Activated naive CD4-positive, alpha-beta T cell treated with anti-CD3 and anti-CD28 coated beads, Interleukin-2, amount 10 ng/mL, durations not matched to agents 7 days and 5 days (primary cell): Measurements from ENCODE around the gene SEMA4D.

Experiments used
- CTCF ChIA-PET: fragments of 350-600 bp; sonication (Branson Sonifier 250); formaldehyde crosslinking; loops from one replicate; lab custom pipeline; 2021; ENCODE audit warnings: antibody characterized with exemption; lab: Charles Lee
- DNase-seq: peaks from one replicate; pipeline ENCODE4 v3.0.0-alpha.2; 2020
- H3K27ac Mint-ChIP-seq: one replicate; pipeline ENCODE4 v1.8.0; 2021; ENCODE audit warnings: mild to moderate bottlenecking, moderate library complexity, mixed read lengths
- H3K27me3 Mint-ChIP-seq: one replicate; pipeline ENCODE4 v1.8.0; 2021; ENCODE audit warnings: mild to moderate bottlenecking, mixed read lengths
- H3K36me3 Mint-ChIP-seq: one replicate; pipeline ENCODE4 v1.8.0; 2021; ENCODE audit warnings: mixed read lengths
- H3K4me1 Mint-ChIP-seq: one replicate; pipeline ENCODE4 v1.8.0; 2021; ENCODE audit warnings: mixed read lengths
- H3K4me3 Mint-ChIP-seq: one replicate; pipeline ENCODE4 v1.8.0; 2021; ENCODE audit warnings: mild to moderate bottlenecking, moderate library complexity, mixed read lengths
- H3K9me3 Mint-ChIP-seq: one replicate; pipeline ENCODE4 v1.8.0; 2021; ENCODE audit warnings: mixed read lengths

SEMA4D gene

DNA sequence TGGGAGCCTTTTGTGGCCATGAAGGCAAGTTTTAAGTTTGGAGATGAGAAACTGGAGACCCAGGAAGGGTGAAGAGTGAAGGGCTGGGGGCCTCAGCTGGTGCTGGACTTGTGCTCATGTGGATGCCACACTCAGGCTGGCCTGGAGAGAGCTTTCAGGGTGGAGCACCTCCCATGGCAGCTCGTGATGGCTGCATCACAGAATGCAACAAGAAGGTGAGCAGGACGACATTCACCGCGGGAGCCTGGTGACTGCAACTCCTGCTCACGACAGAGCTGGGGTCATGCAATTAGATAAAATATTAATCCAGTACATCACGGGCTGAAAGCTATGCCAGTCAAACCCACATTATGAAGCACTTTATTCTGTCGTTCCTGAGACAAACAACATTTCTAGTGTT lies 59.7 kb downstream of the SEMA4D start:
- no peak for DNase-seq
- CTCF ChIA-PET: interaction anchor here (1.2 to 3.2 kb wide), 2 partner anchors 9 to 111 kb away, joined by 4 to 15 read pairs; no protein-coding TSS in a partner anchor
- no peaks in the 10 kb centered on the region for H3K9me3 Mint-ChIP-seq
- peak overlapping the region; percentile 82 for H3K27ac Mint-ChIP-seq
- no peaks in the 10 kb centered on the region for H3K27me3 Mint-ChIP-seq
- peaks cover 43% of the 10 kb centered on the region for H3K36me3 Mint-ChIP-seq
- no peak overlapping the region for H3K4me3 Mint-ChIP-seq
- H3K4me1 Mint-ChIP-seq: peaks cover 85% of the 10 kb centered on the region

DNA sequence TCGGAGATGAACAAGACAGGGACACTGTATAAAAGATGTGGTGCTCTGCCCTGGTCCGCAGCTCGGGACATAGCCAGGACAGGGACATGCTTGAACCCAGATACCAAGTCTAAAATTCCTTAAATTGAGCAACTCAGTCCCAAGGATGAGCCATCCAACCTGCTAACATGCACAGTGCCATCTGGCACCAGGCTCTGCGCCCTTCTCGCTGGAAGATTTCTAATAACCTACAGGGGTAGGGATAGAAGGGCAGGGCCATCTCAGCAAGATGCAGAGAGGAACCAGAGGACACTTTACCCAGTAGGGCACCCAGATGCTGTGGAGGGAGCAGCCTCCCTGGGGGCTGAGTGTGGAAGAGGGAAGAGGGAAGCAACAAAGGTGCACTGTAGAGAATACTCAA lies 60.1 kb downstream of the SEMA4D start:
- CTCF ChIA-PET: interaction anchor here (1.2 kb wide), 1 partner anchor 111 kb away, joined by 4 read pairs; no protein-coding TSS in a partner anchor
- Mint-ChIP-seq H3K4me1 (peaks cover 81% of the 10 kb centered on the region), H3K27me3 (no peaks in the 10 kb centered on the region), H3K9me3 (no peaks in the 10 kb centered on the region), H3K4me3 (no peak overlapping the region), H3K36me3 (peaks cover 44% of the 10 kb centered on the region), H3K27ac (peak overlapping the region; percentile 82)
- no peak for DNase-seq

DNA sequence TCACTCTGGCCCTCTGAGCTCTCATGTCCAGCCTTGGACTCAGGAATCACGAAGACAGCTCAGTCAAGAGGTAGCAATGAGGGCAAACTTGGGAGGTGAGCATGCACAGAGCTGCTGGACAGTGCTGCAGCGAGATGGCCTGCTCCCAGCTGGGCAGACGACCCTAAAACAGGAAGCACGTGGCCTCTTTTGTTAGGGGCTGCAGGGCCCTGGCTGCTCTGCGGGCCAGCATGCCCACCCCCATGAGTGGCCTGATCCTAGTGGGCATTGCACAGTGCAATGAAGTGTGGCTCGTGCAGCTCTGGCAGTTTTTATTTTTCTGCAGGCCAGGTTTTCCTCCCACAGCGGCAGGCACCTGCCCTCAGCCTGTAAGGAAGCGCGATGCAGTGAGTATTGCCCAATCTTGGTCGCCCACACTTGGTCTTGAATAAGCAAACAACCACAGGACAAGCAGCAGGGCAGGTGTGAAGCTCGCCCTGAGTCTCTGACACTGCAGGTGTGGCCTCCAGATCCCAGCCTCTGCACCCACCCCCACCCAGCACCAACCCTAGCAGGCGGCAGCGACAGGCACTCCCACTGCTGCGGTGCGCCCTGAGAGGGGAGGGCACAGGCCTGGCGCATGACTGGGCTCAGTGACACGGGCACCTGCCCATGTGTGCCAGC lies 60.8 kb downstream of the SEMA4D start:
- H3K4me3 Mint-ChIP-seq: no peak overlapping the region
- CTCF ChIA-PET: interaction anchor here (0.8 kb wide), 1 partner anchor 20 kb away, joined by 3 read pairs; no protein-coding TSS in a partner anchor
- H3K9me3 Mint-ChIP-seq: no peaks in the 10 kb centered on the region
- DNase-seq: peak; percentile 59
- no peaks in the 10 kb centered on the region for H3K27me3 Mint-ChIP-seq
- peak overlapping the region; percentile 82 for H3K27ac Mint-ChIP-seq
- H3K36me3 Mint-ChIP-seq: peaks cover 44% of the 10 kb centered on the region
- peaks cover 75% of the 10 kb centered on the region for H3K4me1 Mint-ChIP-seq

DNA sequence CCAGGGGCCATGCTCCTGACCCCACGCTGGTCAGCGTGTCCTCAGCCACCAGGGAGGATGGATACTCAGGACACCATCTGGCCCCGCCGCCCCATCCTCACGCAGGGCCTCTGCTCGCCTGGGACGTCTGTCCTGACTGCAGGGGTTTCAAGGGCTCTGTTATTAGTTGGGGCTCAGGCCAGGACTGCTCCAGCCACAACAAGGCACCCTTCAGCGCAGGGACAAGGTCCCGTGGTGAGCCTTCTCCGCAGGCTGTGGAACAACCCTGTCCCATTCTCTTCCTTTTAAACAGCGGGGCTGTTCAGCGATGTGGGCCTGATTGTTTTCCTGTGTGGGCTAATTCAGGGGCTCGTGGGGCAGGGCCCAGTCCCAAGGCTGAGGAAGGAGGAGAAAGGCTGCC lies 61.6 kb downstream of the SEMA4D start:
- H3K4me1 Mint-ChIP-seq: peaks cover 70% of the 10 kb centered on the region
- H3K27me3 Mint-ChIP-seq: no peaks in the 10 kb centered on the region
- DNase-seq: no peak
- H3K4me3 Mint-ChIP-seq: no peak overlapping the region
- CTCF ChIA-PET: interaction anchor here (0.8 kb wide), 1 partner anchor 19 kb away, joined by 3 read pairs; no protein-coding TSS in a partner anchor
- peaks cover 46% of the 10 kb centered on the region for H3K36me3 Mint-ChIP-seq
- no peaks in the 10 kb centered on the region for H3K9me3 Mint-ChIP-seq
- H3K27ac Mint-ChIP-seq: peak overlapping the region; percentile 82

DNA sequence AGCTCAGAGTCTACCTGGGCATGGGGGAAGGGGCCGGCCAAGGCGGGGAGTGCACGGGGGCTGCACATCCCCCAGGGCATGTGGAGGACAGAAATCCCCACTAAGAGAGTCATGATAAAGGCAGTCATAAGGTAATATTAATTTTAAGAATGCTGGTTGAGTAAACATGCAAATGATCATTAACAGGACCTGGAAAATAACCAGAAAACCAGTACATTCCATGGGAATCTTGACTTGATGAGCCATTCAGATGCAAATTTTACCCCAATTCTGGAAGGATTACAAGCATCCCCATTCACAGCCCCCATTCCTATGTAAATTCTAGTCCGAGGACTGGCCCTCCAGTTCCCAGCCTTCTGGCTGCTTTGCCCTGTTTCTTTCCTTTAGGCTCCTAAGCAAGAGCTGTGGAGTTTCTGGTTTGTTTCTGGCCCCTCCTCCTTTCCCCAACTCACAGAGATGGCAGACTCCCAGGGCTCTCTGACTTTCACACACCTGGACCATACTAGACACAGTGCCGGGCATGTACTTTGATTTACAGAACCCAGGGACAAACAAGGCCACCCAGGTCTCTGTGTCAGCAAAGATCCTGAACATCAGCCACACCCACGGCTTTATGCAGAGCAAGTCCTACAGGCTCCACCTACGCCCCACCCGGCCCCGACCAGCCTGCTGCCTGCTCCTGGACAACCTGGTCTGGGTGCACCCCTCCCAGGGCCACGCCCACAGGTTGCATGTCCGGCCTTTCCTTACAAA lies 62.7 kb downstream of the SEMA4D start:
- CTCF ChIA-PET: no interaction called here
- no peak overlapping the region for H3K4me3 Mint-ChIP-seq
- no peak for DNase-seq
- H3K4me1 Mint-ChIP-seq: peaks cover 66% of the 10 kb centered on the region
- H3K27ac Mint-ChIP-seq: peak overlapping the region; percentile 42
- H3K36me3 Mint-ChIP-seq: peaks cover 37% of the 10 kb centered on the region
- no peaks in the 10 kb centered on the region for H3K27me3 Mint-ChIP-seq
- no peaks in the 10 kb centered on the region for H3K9me3 Mint-ChIP-seq

DNA sequence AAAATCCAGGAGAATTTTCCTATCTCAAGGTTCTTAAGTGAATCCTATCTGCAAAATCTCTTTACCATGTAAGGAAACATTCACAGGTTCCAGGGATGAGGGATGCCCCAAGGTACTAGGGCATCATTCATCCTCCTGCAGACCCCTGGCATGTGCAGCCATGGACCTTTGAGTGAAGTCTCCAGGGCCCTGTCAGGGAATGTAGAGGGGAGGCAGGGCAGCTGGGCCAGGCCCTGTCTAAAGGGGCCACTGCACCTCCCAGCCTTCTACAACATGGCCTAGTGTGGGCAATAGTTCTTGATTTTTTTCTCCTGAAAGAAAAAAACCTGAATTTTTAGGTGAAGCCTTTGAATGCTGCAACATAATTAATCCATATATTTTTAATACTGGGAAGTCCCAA lies 63.3 kb downstream of the SEMA4D start:
- peaks cover 66% of the 10 kb centered on the region for H3K4me1 Mint-ChIP-seq
- CTCF ChIA-PET: interaction anchor here (1.5 kb wide), 1 partner anchor 24 kb away, joined by 4 read pairs; no protein-coding TSS in a partner anchor

DNA sequence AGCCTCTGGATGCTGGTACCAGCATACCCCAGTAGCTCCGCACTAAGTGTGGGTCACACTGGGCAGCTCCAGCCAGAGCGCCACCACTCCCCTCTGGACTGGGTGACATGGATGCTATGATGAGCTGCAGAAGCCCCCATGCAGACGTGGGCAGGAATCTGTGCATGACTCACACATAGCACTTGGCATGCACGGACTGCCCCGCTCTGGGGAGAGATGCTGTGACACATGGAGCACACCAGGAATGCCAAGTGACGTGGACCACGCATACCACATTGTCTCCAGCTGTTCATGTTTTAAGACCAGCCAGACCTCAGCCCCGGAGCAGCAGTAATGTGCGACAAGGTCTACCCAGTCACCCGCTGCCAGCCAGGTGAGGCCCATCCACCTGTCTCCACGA lies 64.1 kb downstream of the SEMA4D start:
- Mint-ChIP-seq H3K36me3 (peaks cover 41% of the 10 kb centered on the region), H3K27me3 (no peaks in the 10 kb centered on the region), H3K9me3 (no peaks in the 10 kb centered on the region), H3K27ac (no peak overlapping the region), H3K4me3 (no peak overlapping the region), H3K4me1 (peaks cover 67% of the 10 kb centered on the region)
- CTCF ChIA-PET: interaction anchor here (1.4 to 1.5 kb wide), 2 partner anchors 23 to 37 kb away, joined by 3 to 4 read pairs; no protein-coding TSS in a partner anchor
- DNase-seq: no peak

More for the DNA sequence above, 63.3 kb downstream of the SEMA4D start:
- Mint-ChIP-seq H3K36me3 (peaks cover 36% of the 10 kb centered on the region), H3K27ac (peak overlapping the region; percentile 30), H3K27me3 (no peaks in the 10 kb centered on the region), H3K4me3 (no peak overlapping the region), H3K9me3 (no peaks in the 10 kb centered on the region)
- DNase-seq: no peak

DNA sequence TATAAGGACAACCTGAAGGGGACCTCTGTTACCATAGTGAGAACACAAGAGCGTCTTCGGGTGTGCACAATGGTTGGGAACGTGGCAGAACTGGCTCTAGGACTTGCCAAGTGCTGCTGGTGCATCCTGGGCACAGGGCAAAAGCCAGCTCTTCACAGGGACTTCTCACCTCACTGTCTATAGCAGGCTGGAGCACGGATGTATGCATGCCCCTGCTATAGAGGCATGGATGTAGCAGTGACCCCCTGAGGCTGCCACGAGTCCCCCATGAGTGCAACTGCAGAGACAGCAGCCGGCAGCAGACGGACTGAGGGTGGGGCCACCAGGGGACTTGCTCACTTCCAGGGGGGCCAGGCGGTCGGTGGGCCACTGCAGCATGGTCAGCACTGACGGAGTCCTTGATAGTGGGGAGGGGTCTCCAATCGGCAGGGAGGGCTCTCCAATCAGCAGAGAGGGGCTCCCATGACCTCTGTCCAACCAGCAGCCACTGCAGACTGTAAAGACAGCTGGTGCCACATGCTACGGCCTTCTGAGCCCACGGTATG lies 64.9 kb downstream of the SEMA4D start:
- no peak overlapping the region for H3K4me3 Mint-ChIP-seq
- CTCF ChIA-PET: interaction anchor here (1.0 to 1.5 kb wide), 3 partner anchors 23 to 117 kb away, joined by 3 to 4 read pairs (median 3); no protein-coding TSS in a partner anchor
- DNase-seq: no peak
- H3K36me3 Mint-ChIP-seq: peaks cover 38% of the 10 kb centered on the region
- no peak overlapping the region for H3K27ac Mint-ChIP-seq
- H3K27me3 Mint-ChIP-seq: no peaks in the 10 kb centered on the region
- peaks cover 68% of the 10 kb centered on the region for H3K4me1 Mint-ChIP-seq
- H3K9me3 Mint-ChIP-seq: no peaks in the 10 kb centered on the region

DNA sequence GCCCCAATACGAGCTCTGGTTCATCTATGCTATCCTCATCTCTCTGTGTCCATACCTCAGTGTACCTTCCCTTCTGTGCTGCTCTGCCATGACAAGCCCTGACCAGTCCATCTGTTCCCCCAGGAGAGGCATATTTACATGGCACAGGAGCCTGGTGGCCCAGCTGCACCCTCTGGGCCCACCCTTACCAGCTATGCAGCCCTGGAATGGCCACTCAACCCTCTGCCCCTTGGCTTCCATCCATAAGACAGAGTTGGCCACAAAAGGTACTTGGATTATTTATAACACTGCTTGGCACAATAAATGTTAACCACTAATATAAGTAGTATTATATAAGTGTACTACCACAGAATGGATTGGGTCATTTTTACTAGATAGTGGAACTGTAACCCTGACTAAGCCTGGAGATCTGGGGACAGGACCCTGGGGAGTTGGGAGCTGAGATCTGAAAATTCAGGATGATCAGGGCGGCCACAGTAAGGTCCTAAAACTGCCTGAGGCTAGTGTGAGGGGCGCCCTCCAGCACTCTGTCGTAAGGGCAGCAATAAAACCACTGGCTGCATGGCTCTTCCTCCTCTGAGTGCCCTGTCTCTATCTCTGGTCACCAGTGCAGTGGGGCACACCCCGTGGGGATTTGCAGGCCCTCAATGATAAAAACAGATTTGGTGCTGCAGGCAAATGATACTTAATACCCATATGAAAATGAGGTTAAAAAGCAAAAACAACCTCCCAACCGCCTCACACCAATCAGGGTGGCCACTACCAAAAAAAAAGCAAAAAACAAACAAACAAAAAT lies 65.8 kb downstream of the SEMA4D start:
- Mint-ChIP-seq H3K27me3 (no peaks in the 10 kb centered on the region), H3K27ac (no peak overlapping the region), H3K9me3 (no peaks in the 10 kb centered on the region), H3K36me3 (peaks cover 36% of the 10 kb centered on the region), H3K4me3 (no peak overlapping the region), H3K4me1 (peaks cover 68% of the 10 kb centered on the region)
- CTCF ChIA-PET: interaction anchor here (0.9 to 4.7 kb wide), 5 partner anchors 8 to 118 kb away, joined by 3 to 59 read pairs (median 3); no protein-coding TSS in a partner anchor
- DNase-seq: no peak

DNA sequence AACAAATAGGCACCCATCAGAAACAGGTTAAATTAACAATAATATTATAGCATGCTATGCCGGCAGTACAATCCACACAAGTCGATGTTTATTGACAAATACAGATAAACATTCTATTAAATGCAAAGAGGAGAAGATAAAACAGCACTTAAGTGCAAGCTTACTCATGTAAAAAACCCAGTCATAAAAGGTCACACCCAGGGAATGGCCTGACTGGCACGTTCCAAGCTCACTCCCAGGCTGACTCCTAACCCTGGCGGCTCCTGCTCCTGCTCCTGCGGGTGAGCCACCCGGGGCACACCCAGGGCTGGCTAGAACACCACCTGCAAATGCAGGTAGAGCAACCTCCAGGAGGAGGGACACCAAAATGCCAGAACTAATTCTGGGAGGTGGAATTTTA lies 66.9 kb downstream of the SEMA4D start:
- Mint-ChIP-seq H3K9me3 (no peaks in the 10 kb centered on the region), H3K4me3 (no peak overlapping the region), H3K27ac (no peak overlapping the region), H3K36me3 (peaks cover 46% of the 10 kb centered on the region), H3K27me3 (no peaks in the 10 kb centered on the region), H3K4me1 (peaks cover 68% of the 10 kb centered on the region)
- CTCF ChIA-PET: interaction anchor here (0.8 to 6.6 kb wide), 7 partner anchors 10 to 118 kb away, joined by 3 to 59 read pairs (median 5); no protein-coding TSS in a partner anchor
- no peak for DNase-seq

DNA sequence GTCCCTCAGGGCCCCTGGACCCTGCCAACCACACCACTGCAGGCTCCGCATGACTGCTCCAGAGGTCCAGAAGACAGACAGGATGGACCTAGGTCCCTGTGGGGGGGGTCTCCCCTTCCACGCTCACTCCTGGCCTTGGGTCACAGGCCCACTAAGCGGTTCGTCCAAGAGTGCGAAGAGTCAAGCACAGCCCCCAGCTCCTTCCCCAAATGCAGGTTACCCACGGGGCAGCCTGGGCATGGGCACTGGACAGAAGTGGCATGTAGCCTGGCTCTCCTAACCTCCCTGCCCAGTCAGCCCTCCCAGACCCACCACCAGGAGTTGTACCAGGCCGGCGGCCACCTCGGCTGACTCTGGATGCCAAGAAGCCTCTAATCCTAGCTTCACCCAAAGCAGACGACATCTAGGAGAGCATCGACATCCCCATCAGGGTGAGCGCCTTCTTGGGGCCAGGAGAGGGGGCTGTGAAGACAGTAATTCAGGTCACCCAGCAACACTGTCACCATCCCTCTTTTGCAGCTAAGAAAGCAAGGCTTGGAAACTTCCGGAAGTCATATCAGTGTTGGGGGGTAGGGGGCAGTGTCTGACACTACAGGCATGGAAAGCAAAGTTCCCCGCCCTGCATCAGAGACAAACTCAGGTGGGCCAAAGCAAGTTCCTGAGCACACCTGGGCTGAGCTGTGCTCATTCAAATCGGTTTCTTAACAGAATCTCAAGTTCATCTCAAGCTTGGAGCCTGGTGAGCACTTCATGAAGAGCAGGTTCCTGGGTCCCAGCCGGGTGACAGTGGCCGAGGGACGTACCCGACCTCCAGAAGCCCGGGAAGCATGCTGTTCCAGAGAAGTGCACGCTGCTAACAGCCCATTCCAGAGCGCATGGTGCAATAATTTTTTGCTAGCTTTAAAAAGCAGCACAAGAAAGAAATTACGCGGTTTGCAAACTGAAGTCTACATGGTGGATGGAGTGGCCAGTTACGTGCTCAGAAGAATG lies 68.7 kb downstream of the SEMA4D start:
- peaks cover 4% of the 10 kb centered on the region for H3K9me3 Mint-ChIP-seq
- H3K27ac Mint-ChIP-seq: peak overlapping the region; percentile 75
- CTCF ChIA-PET: interaction anchor here (0.6 to 6.6 kb wide), 30 partner anchors 10 to 168 kb away, joined by 3 to 59 read pairs (median 3); no protein-coding TSS in a partner anchor
- H3K27me3 Mint-ChIP-seq: no peaks in the 10 kb centered on the region
- no peak overlapping the region for H3K4me3 Mint-ChIP-seq
- H3K36me3 Mint-ChIP-seq: peaks cover 52% of the 10 kb centered on the region
- peak; percentile 72 for DNase-seq
- peaks cover 70% of the 10 kb centered on the region for H3K4me1 Mint-ChIP-seq

DNA sequence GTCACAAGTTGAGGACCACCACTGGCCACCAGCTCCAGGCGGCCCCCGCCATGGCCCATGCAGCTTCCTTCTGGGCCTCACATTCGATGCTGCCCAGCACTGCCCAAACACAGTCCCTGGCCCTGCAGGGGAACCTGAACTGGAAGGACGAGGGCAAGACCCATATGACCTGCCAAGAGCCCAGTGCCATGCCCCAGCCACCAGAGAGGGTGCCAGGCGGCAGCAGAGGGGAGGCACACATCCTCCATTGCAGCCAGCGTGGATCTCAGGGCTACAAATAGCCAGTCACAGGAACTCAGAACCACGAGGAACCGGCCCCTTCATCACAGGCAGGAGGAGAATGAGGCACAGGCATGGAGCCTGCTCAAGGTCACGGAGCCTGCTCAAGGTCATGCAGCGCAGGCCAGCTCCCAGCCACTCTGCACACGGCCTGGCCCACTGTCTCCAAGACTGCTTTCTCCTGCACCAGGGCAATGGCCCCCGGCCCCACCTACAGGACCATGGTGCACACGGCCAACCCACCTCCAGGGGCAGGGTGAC lies 69.6 kb downstream of the SEMA4D start:
- H3K4me1 Mint-ChIP-seq: peaks cover 78% of the 10 kb centered on the region
- H3K27me3 Mint-ChIP-seq: no peaks in the 10 kb centered on the region
- H3K36me3 Mint-ChIP-seq: peaks cover 55% of the 10 kb centered on the region
- no peak overlapping the region for H3K4me3 Mint-ChIP-seq
- H3K27ac Mint-ChIP-seq: peak overlapping the region; percentile 89
- DNase-seq: no peak
- H3K9me3 Mint-ChIP-seq: peaks cover 6% of the 10 kb centered on the region
- CTCF ChIA-PET: interaction anchor here (1.3 to 6.6 kb wide), 8 partner anchors 10 to 120 kb away, joined by 3 to 59 read pairs (median 6); no protein-coding TSS in a partner anchor
